Activated T-cell treated with anti-CD3 and anti-CD28 coated beads, Interleukin-2, amount 50 U/mL, for 24 hours (primary cell): ENCODE measurements around the gene KDM4B.

Experiments
- DNase-seq: peaks from one replicate; pipeline ENCODE4 v3.0.0-alpha.2; 2020
- H3K27ac Mint-ChIP-seq: 2 replicates; pipeline ENCODE4 v1.8.0; 2020; ENCODE audit warnings: mild to moderate bottlenecking, mixed read lengths
- H3K27me3 Mint-ChIP-seq: 2 replicates; pipeline ENCODE4 v1.8.0; 2020; ENCODE audit warnings: mixed read lengths
- H3K36me3 Mint-ChIP-seq: 2 replicates; pipeline ENCODE4 v1.8.0; 2020; ENCODE audit warnings: low read depth, mixed read lengths
- H3K4me1 Mint-ChIP-seq: 2 replicates; pipeline ENCODE4 v1.8.0; 2020; ENCODE audit warnings: low read depth, mixed read lengths
- H3K4me3 Mint-ChIP-seq: 2 replicates; pipeline ENCODE4 v1.8.0; 2020; ENCODE audit warnings: mild to moderate bottlenecking, moderate library complexity, mixed read lengths
- H3K9me3 Mint-ChIP-seq: 2 replicates; pipeline ENCODE4 v1.8.0; 2020; ENCODE audit warnings: mixed read lengths

KDM4B gene

DNA sequence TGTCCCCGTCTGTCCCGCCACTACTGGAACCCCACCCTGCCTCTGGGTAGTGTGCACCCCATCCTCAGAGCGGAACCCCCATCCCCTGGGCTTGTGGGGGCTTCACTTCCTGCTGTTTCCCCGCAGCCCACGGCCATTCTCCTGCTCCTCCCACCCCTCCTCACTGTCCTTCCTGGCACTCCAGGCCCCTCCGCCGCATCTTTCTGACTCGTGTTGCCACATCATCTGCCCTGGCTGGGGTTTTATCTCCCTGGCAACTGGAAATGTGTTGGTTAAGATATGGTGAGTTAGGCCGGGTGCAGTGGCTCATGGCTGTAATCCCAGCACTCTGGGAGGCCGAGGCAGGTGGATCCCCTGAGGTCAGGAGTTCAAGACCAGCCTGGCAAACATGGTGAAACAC lies 37.3 kb downstream of the KDM4B start:
- H3K27ac Mint-ChIP-seq = no peak overlapping the region
- no peak overlapping the region for H3K4me3 Mint-ChIP-seq
- H3K9me3 Mint-ChIP-seq = peaks cover 3% of the 10 kb centered on the region
- H3K36me3 Mint-ChIP-seq = peaks cover 10% of the 10 kb centered on the region
- no peak for DNase-seq
- peaks cover 7% of the 10 kb centered on the region for H3K4me1 Mint-ChIP-seq
- H3K27me3 Mint-ChIP-seq = no peaks in the 10 kb centered on the region

DNA sequence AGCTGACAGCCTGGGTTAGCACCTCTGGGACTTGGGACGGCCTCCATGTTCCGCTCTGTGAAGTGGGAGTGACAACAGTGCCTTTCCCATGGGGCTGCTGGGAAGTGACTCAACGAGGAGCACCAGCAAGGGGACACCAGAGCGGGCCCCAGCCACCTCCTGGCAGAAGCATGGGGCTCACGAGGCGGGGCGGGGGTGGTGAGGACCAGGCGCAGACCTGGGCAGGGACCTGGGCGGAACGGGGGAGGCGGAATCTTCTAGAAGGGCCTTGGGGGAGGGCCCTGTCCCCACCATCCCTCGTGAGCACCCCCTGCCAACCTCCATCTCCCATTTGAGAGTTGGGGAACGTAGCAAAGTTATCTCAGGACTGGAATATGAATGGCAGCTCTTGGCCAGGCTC lies 37.9 kb downstream of the KDM4B start:
- Mint-ChIP-seq H3K4me3 (no peak overlapping the region), H3K27ac (no peak overlapping the region), H3K27me3 (no peaks in the 10 kb centered on the region), H3K4me1 (peaks cover 3% of the 10 kb centered on the region), H3K9me3 (peaks cover 3% of the 10 kb centered on the region), H3K36me3 (peaks cover 7% of the 10 kb centered on the region)
- DNase-seq = no peak

DNA sequence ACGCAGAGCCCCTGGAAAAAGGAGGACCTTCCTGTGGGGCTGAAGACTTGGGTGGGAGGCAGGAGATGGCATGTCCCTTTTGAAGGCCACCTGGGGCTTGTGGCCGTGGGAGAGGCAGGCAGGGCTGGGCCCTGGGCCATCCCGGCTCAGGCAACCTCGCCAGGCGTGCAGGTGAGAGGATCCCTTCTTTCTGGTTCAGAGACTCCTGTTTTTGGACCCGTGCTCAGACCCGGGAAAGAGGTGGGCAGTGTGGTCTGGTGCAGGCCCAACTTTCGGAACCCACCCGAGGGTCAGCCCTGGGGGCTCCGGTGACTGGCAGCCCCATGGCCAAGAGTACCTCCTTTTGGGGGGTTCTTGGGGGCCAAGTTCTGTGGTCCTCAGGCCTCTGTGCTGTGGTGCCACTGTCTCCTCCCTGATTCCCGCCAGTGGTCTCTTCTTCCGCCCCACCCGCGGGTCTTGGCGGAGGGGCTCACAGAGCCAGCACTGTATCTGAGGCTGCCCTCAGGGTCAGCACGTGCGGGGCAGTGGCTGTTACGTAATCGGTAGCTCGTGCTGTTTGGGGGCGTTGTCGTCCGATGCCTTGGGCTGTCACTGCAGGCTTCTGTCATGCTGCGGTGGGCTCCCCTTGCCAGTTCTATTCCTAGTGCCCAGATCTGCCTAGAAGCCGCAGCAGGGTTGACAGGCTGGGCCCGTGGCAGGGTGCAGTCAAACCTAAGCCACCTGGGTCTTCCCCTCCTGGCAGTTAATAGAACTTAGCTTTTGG lies 42.7 kb downstream of the KDM4B start:
- H3K27ac Mint-ChIP-seq = no peak overlapping the region
- no peaks in the 10 kb centered on the region for H3K27me3 Mint-ChIP-seq
- H3K36me3 Mint-ChIP-seq = peaks cover 15% of the 10 kb centered on the region
- no peak overlapping the region for H3K4me3 Mint-ChIP-seq
- no peak for DNase-seq
- H3K4me1 Mint-ChIP-seq = no peaks in the 10 kb centered on the region
- peaks cover 3% of the 10 kb centered on the region for H3K9me3 Mint-ChIP-seq

DNA sequence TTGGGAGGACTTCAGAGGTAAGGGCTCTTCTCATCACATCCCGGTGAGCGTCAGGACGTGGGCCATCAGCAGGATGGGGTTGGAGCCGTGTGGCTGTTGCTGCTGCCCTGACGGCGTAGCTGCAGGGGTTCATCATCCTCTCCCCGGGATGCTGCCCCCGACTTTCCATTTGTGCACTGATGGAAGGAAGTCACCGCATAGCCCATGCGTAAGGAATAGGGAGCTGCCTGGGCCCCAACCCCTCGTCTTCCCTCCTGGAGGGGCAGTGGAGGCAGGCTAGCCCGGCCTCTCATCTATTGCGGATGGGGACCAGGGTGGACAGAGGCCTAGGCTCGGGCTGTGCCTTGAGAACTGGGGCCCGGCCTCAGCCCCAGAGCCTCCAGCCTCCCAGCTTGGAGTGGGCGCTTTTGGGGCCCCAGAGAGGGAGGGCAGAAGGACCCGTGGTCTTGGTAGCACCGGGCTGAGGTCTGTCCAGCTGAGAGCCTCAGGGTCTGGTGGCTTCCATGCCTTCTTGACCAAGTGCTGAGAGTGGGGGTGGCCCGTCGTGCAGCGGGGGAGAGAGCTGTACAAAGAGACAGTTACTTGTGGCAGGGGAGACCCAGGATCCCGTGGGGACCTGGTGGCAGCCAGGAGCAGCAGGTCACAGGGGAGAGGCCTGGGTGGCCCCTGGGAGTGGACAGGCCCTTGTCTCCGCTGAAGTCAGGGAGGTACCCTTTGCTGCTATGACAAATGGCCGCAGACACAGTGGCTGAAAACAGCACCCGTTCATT lies 44.0 kb downstream of the KDM4B start:
- H3K4me1 Mint-ChIP-seq = no peaks in the 10 kb centered on the region
- no peak overlapping the region for H3K4me3 Mint-ChIP-seq
- no peak for DNase-seq
- no peak overlapping the region for H3K27ac Mint-ChIP-seq
- peaks cover 16% of the 10 kb centered on the region for H3K36me3 Mint-ChIP-seq
- peaks cover 3% of the 10 kb centered on the region for H3K9me3 Mint-ChIP-seq
- no peaks in the 10 kb centered on the region for H3K27me3 Mint-ChIP-seq

DNA sequence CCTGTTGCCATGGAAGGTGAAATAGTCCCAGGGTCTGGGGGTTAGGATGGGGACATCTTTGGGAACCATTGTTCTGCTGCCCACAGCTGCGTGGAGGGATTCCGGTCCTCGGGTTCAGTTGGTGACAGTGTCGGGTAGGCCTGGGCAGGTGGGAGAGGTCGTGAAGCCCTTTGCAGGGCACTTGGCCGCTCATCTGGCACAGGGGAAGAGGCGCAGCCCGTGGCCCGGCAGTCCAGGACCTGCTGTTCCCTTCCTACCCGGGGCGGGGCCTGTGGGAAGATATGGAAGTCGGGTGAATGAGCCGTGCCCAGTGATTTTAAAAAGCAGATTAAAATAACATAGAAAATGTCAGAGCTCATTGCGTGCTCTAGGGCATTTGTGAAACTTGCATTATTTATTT lies 44.8 kb downstream of the KDM4B start:
- Mint-ChIP-seq H3K4me1 (peaks cover 4% of the 10 kb centered on the region), H3K27me3 (no peaks in the 10 kb centered on the region), H3K36me3 (peaks cover 12% of the 10 kb centered on the region), H3K4me3 (no peak overlapping the region), H3K27ac (no peak overlapping the region), H3K9me3 (no peaks in the 10 kb centered on the region)
- DNase-seq = no peak

DNA sequence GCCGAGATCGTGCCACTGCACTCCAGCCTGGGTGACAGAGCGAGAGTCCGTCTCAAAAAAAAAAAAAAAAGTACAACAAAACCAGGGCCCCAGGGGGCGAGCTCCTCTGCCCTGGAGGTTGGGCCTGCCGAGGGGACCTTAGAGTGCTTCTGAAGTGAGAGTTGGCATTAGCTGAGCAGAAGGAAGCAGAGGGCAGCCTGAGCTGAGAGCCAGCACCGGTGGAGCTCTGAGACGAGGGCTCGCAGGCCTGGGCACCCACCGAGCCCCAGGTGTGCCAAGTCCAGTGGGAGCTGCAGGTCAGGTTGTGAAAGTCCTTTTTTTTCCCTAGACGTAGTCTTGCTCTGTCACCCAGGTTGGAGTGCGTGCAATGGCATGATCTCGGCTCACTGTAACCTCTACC lies 46.0 kb downstream of the KDM4B start:
- H3K27me3 Mint-ChIP-seq = no peaks in the 10 kb centered on the region
- H3K27ac Mint-ChIP-seq = no peak overlapping the region
- H3K4me3 Mint-ChIP-seq = no peak overlapping the region
- no peaks in the 10 kb centered on the region for H3K9me3 Mint-ChIP-seq
- H3K36me3 Mint-ChIP-seq = peaks cover 12% of the 10 kb centered on the region
- DNase-seq = no peak
- H3K4me1 Mint-ChIP-seq = peaks cover 4% of the 10 kb centered on the region

DNA sequence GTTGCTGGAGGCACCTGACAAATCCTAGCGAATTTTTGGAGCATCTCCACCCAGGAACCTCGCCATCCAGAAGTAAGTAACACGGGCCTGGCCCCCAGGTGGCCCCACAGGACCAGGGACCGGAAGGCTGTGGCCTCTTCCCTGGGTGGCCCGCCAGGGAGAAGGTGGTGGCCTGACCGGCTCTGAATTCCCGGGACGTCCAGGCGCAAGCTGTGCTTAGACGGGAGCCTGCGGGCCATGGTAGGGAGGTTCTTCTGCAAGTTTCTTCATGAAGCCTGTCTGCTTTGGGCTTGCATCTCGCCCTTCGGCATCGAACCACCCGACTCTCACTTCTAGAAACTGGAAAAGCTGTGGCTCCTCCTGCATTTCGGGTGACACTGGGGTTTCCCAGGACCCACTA lies 47.4 kb downstream of the KDM4B start:
- Mint-ChIP-seq H3K4me1 (peaks cover 4% of the 10 kb centered on the region), H3K27ac (no peak overlapping the region)

DNA sequence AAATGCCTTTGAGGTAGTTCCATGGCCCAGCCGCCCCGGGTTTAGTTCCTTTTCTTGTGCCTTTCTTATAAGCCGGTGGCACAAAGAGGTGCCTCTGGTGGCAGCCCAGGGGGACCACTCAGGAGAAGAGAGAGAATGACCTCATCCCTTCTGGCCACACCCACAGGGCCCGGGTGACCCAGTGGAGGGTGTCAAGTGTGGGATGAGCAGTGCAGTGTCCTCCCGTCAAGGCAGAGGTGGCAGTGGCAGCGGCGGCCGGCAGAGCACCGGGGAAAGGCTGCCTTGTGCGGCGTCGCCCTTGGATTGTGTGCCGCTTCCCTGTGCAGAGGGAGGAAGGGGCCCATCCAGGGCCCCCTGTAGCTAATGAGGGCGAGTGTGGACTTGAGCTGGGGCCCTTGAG lies 47.9 kb downstream of the KDM4B start:
- peaks cover 16% of the 10 kb centered on the region for H3K36me3 Mint-ChIP-seq
- peaks cover 4% of the 10 kb centered on the region for H3K4me1 Mint-ChIP-seq
- H3K27me3 Mint-ChIP-seq = no peaks in the 10 kb centered on the region
- H3K27ac Mint-ChIP-seq = no peak overlapping the region
- DNase-seq = no peak
- H3K9me3 Mint-ChIP-seq = no peaks in the 10 kb centered on the region
- H3K4me3 Mint-ChIP-seq = no peak overlapping the region

More for the DNA sequence above, 47.4 kb downstream of the KDM4B start:
- Mint-ChIP-seq H3K4me3 (no peak overlapping the region), H3K36me3 (peaks cover 16% of the 10 kb centered on the region), H3K9me3 (no peaks in the 10 kb centered on the region), H3K27me3 (no peaks in the 10 kb centered on the region)
- no peak for DNase-seq

DNA sequence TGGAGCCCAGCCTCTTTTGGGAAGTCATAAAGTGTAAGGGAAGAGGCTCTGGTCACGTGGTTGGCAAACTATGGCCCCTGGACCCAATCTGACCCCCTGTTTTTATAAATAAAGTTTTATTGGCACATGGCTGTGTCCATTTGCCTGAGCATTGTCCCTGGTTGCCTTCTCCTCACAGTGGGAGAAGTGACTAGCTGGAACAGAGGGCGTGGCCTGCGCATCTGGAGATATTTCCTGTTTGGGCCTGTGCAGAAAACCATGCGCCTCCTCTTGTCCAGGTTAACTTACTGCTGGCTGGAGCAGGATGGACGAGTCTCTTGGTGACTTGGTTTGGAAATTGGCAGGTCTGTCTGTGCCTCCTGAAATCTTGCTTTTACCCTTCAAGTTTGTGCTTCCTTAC lies 48.3 kb downstream of the KDM4B start:
- Mint-ChIP-seq H3K4me3 (no peak overlapping the region), H3K27ac (no peak overlapping the region), H3K36me3 (peaks cover 16% of the 10 kb centered on the region), H3K9me3 (no peaks in the 10 kb centered on the region), H3K27me3 (no peaks in the 10 kb centered on the region), H3K4me1 (peaks cover 4% of the 10 kb centered on the region)
- DNase-seq = no peak

DNA sequence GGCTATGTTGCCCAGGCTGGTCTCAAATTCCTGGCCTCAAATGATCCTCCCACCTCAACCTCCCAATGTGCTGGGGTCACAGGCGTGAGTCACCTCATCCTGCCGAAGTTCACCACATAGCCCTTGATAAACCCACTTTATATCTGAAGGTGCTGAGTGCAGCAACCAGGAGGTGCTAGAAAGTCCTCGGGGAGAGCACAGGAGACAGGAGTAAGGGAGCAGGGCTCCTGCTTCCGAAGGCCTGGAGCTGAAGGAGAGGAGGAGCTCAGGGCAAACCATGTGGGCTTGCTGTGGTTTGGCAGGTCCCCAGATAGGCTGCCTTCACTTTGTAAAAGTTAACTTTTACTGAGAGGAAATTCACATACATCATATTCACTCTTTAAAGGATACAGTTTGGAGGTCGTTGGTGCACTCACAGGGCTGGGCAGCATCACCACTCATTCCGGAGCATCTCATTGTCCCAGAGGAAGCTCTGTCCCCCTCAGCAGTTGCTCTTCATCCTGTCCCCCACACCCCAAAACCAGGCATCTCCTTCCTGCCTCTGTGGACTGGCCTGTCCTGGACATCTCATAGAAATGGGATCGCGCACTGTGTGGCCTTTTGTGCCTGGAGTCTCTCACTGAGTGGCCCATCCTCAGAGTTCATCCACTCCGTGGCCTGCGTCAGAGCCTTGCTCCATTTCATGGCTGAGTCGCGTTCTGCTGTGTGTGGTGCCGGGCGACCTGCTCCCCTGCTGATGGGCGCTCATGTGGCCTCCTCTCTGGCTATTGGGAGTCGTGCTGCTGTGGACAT lies 49.5 kb downstream of the KDM4B start:
- peaks cover 16% of the 10 kb centered on the region for H3K36me3 Mint-ChIP-seq
- DNase-seq = no peak
- no peak overlapping the region for H3K4me3 Mint-ChIP-seq
- no peak overlapping the region for H3K27ac Mint-ChIP-seq
- peaks cover 4% of the 10 kb centered on the region for H3K4me1 Mint-ChIP-seq
- no peaks in the 10 kb centered on the region for H3K27me3 Mint-ChIP-seq
- H3K9me3 Mint-ChIP-seq = no peaks in the 10 kb centered on the region

DNA sequence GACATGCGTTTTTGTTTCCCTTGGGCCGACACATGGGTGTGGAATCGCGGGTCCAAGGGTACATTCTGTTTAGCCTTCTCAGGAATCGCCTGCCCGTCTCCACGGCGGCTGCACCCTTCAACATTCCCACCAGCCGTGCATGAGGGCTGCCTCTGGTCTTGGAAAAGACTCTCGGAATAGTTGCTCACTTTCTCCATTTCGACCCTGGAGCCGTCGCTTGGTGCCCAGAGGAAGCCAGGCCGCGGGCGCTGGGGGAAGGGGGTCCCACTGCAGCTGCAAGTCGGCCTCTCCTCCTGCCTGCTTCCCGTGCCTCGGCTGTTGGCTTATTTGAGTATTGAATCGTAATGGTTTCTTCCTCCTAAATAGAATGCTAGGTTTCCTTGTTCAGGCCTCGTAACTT lies 51.5 kb downstream of the KDM4B start:
- no peak overlapping the region for H3K27ac Mint-ChIP-seq
- DNase-seq = no peak
- peaks cover 16% of the 10 kb centered on the region for H3K36me3 Mint-ChIP-seq
- no peaks in the 10 kb centered on the region for H3K9me3 Mint-ChIP-seq
- H3K4me1 Mint-ChIP-seq = peaks cover 4% of the 10 kb centered on the region
- no peak overlapping the region for H3K4me3 Mint-ChIP-seq
- no peaks in the 10 kb centered on the region for H3K27me3 Mint-ChIP-seq

DNA sequence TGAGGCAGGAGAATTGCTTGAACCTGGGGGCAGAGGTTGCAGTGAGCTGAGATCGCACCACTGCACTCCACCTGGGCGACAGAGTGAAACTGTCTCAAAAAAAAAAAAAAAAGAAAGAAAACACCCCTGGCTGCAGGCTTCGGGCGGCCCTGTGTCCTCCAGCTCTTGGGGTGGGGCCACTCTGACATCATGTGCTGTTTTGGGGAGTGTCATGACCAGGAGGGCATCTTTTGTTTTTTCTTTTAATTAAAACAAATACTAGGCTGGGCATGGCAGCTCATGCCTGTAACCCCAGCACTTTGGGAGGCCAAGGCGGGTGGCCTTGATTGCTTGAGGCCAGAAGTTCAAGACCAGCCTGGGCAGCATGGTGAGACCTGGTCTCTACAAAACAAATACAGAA lies 52.1 kb downstream of the KDM4B start:
- no peak overlapping the region for H3K4me3 Mint-ChIP-seq
- DNase-seq = no peak
- peaks cover 4% of the 10 kb centered on the region for H3K4me1 Mint-ChIP-seq
- H3K27ac Mint-ChIP-seq = no peak overlapping the region
- no peaks in the 10 kb centered on the region for H3K27me3 Mint-ChIP-seq
- H3K9me3 Mint-ChIP-seq = no peaks in the 10 kb centered on the region
- H3K36me3 Mint-ChIP-seq = peaks cover 12% of the 10 kb centered on the region

DNA sequence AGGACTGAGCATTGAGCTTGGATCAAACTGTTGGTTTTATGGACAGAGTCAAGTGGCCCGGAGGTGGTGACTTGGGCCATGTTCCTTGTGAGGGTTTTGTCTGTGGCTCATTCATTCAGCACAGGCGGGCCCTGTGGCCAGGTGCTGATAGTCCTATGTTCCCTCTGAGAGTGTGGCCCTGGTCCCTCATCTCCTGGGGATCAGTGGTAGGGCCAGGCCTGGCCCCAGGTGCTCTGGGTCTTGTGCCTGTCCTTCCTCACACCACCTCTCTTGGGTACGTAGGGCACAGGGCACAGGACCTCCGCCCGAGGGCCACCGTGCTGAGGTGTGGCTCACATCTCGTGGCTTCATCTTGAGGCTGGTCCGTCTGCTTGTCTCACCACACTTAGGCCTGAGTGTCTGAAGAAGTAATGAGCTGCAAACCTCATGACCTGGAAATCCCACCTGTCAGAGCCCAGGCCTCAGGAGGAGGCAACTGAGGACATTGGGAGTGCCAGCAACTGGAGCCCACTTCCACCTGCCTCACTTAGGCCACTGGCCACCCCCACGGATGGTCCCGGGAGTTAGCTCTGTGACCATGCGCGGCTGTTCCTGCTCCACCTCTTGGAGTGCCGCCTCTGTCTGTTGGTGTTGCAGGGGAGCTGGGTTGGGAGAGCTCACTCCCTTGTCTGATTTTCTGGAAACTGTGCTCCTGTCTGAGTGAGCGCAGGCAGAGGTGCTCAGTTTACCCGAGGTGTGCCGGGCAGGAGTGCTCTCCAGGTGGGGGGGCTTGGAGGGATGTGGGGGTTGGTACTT lies 53.4 kb downstream of the KDM4B start:
- Mint-ChIP-seq H3K27me3 (no peaks in the 10 kb centered on the region), H3K4me3 (no peak overlapping the region), H3K4me1 (peaks cover 4% of the 10 kb centered on the region), H3K36me3 (peaks cover 4% of the 10 kb centered on the region), H3K27ac (no peak overlapping the region), H3K9me3 (no peaks in the 10 kb centered on the region)
- no peak for DNase-seq

DNA sequence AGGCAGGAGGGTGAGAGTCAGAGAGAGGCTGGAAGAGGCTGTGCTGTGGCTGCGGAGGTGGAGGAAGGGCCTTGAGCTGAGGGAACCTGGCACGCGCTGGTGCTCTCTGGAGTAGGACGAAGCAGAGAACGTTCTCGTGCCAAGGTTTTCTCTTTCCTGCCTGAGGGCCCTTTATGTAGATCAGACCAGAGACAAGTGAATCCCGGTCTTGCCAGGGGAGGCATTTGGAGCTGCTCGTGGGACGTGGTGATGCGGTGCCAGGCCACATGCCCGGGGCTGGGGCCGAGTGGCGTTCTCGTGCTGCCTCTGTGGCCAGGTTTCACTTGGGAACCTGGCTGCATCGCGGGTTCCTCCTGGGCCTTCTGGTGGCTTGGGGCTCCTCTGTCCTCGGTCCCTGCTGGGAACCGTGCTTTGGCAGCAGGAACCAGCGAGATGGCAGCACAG lies 54.2 kb downstream of the KDM4B start:
- Mint-ChIP-seq H3K27ac (peak overlapping the region; percentile 55), H3K36me3 (peaks cover 4% of the 10 kb centered on the region), H3K4me1 (peaks cover 3% of the 10 kb centered on the region), H3K9me3 (no peaks in the 10 kb centered on the region), H3K27me3 (no peaks in the 10 kb centered on the region), H3K4me3 (no peak overlapping the region)
- DNase-seq = no peak
